Thymus (tissue), 11 donors: Measurements from ENCODE around the gene PRR20A. TPM values are rescaled to one million over a fixed set of nuclear protein-coding genes. Genes with fewer than 3 reads are reported as not detected.
"Not testable (repeated sequence)": the region's sequence is repeated elsewhere in the genome, so short reads cannot be mapped to it uniquely, and the experiment has no call there.

Experiments
- DNase-seq, 9 donors: peaks; one replicate each; pipeline ENCODE4 v3.0.0-alpha.2; 2013; ENCODE audit warnings: low spot score in 9 of 9, low read depth in 6 of 9, missing footprints in 1 of 9
- H3K27ac ChIP-seq, 2 donors: one replicate each; pipeline ENCODE4 v1.5.1; 2013; ENCODE audit warnings: control low read depth in 1 of 2, low read depth in 1 of 2, low read length in 1 of 2, mild to moderate bottlenecking in 1 of 2, moderate library complexity in 1 of 2
- H3K27me3 ChIP-seq, 2 donors: one replicate each; pipeline ENCODE4 v1.5.1; 2013; ENCODE audit warnings: low read length in 1 of 2; ENCODE audit not compliant: control insufficient read depth in 2 of 2, insufficient read depth in 1 of 2
- H3K36me3 ChIP-seq, 2 donors: one replicate each; pipeline ENCODE4 v1.5.1; 2013; ENCODE audit warnings: low read length in 1 of 2, mild to moderate bottlenecking in 1 of 2, moderate library complexity in 1 of 2; ENCODE audit not compliant: control insufficient read depth in 2 of 2, insufficient read depth in 2 of 2
- H3K4me1 ChIP-seq, 2 donors: one replicate each; pipeline ENCODE4 v1.5.1; 2013; ENCODE audit warnings: low read length in 2 of 2; ENCODE audit not compliant: control insufficient read depth in 2 of 2, insufficient read depth in 2 of 2
- H3K4me3 ChIP-seq, 2 donors: one replicate each; pipeline ENCODE4 v1.5.1; 2013; ENCODE audit warnings: low read length in 2 of 2, control low read depth in 1 of 2, mild to moderate bottlenecking in 1 of 2
- H3K9me3 ChIP-seq, 2 donors: one replicate each; pipeline ENCODE4 v1.5.1; 2013; ENCODE audit warnings: low read length in 1 of 2, mild to moderate bottlenecking in 1 of 2; ENCODE audit not compliant: control insufficient read depth in 2 of 2, insufficient read depth in 1 of 2
- WGBS: extraction: QIAGEN DNeasy Blood & Tissue Kit; methylation state at CpG from one replicate; pipeline ENCODE4 v1.1.7; 2013; 5-methylcytosine and 5-hydroxymethylcytosine counted together
- polyA plus RNA-seq: library from polyadenylated mRNA; stranded (reverse); fragments of 200-250 nt; gene quantifications from one replicate; pipeline ENCODE4 v1.2.3, GENCODE V29; 2013
- total RNA-seq: library from RNA; stranded (reverse); fragments of 120-200 nt; gene quantifications from one replicate; pipeline ENCODE4 v1.2.4, GENCODE V29; 2013
- donor health status: healthy.

Gene PRR20A
- total and polyA plus RNA-seq, 2 donors = not detected

- not testable (repeated sequence) for H3K36me3 ChIP-seq, H3K9me3 ChIP-seq, H3K27ac ChIP-seq, DNase-seq, H3K27me3 ChIP-seq, H3K4me3 ChIP-seq, H3K4me1 ChIP-seq
- 96% methylated on average over 6 of the region's 14 CpGs for WGBS
Observed at GRCh38 chr13:57148106-57148505, 7.4 kb downstream of the PRR20A start.

DNA sequence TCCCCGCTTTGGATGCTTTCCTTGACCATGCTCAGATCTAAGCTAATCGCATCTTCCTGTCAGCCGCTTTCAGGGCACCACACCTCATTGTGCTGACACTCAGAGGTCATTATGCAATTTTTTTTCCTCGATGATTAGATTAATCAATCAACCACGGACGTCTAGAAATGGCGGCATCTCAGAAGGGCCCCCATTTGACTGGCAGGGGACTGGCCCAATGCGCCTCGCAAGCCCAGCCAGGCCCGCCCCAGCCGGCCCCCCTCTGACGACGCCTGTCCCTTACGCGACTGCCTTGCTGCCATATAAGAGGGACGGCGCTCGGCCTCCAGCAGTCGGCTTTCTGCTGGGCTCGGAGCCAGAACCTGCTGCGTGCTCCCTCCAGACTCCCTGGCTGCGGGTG lies 13.0 kb downstream of the PRR20A start, which contains the start of gene PRR20C:
Gene PRR20C, plus strand, starts transcription at position 301 of the 400 bp plus-strand sequence. CDS start 387 bp downstream, outside the sequence.
- H3K4me1 ChIP-seq, DNase-seq, H3K27ac ChIP-seq, H3K27me3 ChIP-seq, H3K36me3 ChIP-seq, H3K9me3 ChIP-seq, H3K4me3 ChIP-seq: not testable (repeated sequence)
- WGBS = no CpG with 5 or more reads among the region's 22 CpGs

DNA sequence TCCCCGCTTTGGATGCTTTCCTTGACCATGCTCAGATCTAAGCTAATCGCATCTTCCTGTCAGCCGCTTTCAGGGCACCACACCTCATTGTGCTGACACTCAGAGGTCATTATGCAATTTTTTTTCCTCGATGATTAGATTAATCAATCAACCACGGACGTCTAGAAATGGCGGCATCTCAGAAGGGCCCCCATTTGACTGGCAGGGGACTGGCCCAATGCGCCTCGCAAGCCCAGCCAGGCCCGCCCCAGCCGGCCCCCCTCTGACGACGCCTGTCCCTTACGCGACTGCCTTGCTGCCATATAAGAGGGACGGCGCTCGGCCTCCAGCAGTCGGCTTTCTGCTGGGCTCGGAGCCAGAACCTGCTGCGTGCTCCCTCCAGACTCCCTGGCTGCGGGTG lies 19.6 kb downstream of the PRR20A start, which contains the start of gene PRR20D:
Gene PRR20D, plus strand, starts transcription at position 301 of the 400 bp plus-strand sequence. CDS start 387 bp downstream, outside the sequence.
- WGBS = no CpG with 5 or more reads among the region's 22 CpGs
- not testable (repeated sequence) for H3K27me3 ChIP-seq, H3K4me3 ChIP-seq

DNA sequence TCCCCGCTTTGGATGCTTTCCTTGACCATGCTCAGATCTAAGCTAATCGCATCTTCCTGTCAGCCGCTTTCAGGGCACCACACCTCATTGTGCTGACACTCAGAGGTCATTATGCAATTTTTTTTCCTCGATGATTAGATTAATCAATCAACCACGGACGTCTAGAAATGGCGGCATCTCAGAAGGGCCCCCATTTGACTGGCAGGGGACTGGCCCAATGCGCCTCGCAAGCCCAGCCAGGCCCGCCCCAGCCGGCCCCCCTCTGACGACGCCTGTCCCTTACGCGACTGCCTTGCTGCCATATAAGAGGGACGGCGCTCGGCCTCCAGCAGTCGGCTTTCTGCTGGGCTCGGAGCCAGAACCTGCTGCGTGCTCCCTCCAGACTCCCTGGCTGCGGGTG lies 26.2 kb downstream of the PRR20A start, which contains the start of gene PRR20E:
Gene PRR20E, plus strand, starts transcription at position 301 of the 400 bp plus-strand sequence. CDS start 387 bp downstream, outside the sequence.
- DNase-seq, H3K36me3 ChIP-seq, H3K4me3 ChIP-seq, H3K27me3 ChIP-seq, H3K27ac ChIP-seq, H3K9me3 ChIP-seq, H3K4me1 ChIP-seq: not testable (repeated sequence)
- no CpG with 5 or more reads among the region's 22 CpGs for WGBS

More for the DNA sequence above, 19.6 kb downstream of the PRR20A start, which contains the start of gene PRR20D:
- not testable (repeated sequence) for H3K9me3 ChIP-seq, H3K27ac ChIP-seq, H3K4me1 ChIP-seq, H3K36me3 ChIP-seq, DNase-seq

DNA sequence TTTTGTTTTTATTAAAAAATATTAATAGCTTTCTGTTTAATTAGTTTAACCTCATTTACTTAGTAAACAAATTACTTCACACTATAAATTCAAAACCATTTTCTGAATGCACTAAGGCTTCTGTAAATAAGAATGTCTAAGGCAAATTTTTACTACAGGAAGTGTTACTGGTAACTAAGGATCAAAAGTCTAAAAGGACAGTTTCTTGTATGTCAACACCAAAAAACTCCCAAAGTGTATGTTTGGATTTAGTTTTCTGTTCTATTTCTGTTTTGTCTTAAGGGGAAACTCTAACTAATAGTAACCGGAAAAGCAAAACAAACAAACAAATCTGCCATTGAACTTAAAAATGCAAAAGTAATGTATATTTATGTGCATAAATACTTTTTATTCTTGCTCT lies 50.9 kb downstream of the PRR20A start:
- no peak for DNase-seq
- H3K9me3 ChIP-seq = no peaks in the 10 kb centered on the region
- H3K27ac ChIP-seq = no peak overlapping the region
- H3K36me3 ChIP-seq = no peaks in the 10 kb centered on the region
- no peak overlapping the region for H3K4me3 ChIP-seq
- no peaks in the 10 kb centered on the region for H3K4me1 ChIP-seq
- WGBS = 94% methylated on average over 1 of the region's 1 CpG
- H3K27me3 ChIP-seq = no peaks in the 10 kb centered on the region

Other genes starting within 250 kb of the PRR20A start
- not detected for gene PRR20B, start 6.6 kb downstream of the PRR20A start, total RNA-seq
- not detected for gene PRR20B, start 6.6 kb downstream of the PRR20A start, polyA plus RNA-seq
- gene PRR20C, start 13.1 kb downstream of the PRR20A start, total RNA-seq = not detected
- 0.02 TPM for gene PRR20C, start 13.1 kb downstream of the PRR20A start, polyA plus RNA-seq
- not detected for gene PRR20D, start 19.7 kb downstream of the PRR20A start, total RNA-seq
- gene PRR20D, start 19.7 kb downstream of the PRR20A start, polyA plus RNA-seq = not detected
- not detected for gene PRR20E, start 26.3 kb downstream of the PRR20A start, total RNA-seq
- gene PRR20E, start 26.3 kb downstream of the PRR20A start, polyA plus RNA-seq = not detected